DMS79 (cell line): ENCODE measurements around the gene TEX51.

ENCODE experiments used
- DNase-seq: peaks from one replicate; lab custom pipeline; 2025; lab: John Stamatoyannopoulos, UW

The TEX51 gene

DNA sequence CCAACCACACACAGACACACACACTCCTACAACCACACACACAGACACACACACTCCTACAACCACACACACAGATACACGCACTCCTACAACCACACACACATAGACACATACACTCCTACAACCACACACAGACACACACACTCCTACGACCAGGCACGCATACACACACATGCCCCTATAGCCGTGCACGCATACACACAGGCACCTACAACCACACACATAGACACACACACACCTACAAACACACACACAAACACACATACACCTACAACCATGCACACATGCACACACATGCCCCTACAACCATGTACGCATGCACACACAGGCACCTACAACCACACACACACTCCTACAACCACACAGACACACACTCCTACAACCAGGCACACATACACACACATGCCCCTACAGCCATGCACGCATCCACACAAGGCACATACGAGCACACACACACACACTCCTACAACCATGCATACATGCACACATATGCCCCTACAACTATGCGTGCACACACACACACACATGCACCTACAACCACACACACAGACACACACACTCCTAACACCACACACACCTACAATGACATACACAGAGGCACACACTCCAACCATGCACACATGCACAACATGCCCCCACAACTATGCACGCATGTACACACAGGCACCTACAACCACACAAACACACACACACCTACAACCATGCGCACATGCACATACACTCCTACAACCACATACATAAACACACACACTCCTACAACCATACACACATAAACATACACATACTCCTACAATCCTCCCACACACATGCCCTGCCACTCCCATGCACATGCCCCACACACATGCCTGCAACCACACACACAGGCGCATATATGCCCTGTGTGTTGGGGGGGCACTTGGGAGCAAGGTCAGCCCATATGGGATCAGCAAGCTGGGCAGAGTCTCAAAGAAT is 19.1 kb upstream of the TEX51 start:
- no peak for DNase-seq

DNA sequence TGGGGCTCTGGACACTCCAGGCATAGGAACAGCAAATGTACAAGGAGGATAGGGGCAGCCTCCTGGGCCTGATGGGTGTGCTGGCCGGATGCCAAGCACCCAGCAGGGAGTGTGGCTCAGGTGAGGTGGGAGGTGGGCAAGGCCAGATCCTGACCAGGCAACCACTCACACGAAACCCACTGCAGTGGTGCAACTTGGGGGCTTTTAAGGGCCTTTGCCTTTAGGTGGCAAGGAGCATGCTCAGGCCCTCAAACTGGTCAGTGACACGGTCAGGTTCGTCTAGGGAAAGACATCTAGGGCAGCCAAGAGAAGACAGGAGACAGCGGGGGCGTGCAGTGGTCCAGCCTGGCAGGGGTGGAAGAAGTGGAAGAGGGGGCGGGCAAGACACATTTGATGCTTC is 18.4 kb upstream of the TEX51 start:
- no peak for DNase-seq

- no peak for DNase-seq
These were observed 17.9 kb upstream of the TEX51 start for GRCh38 chr2:126880817-126881216.

DNA sequence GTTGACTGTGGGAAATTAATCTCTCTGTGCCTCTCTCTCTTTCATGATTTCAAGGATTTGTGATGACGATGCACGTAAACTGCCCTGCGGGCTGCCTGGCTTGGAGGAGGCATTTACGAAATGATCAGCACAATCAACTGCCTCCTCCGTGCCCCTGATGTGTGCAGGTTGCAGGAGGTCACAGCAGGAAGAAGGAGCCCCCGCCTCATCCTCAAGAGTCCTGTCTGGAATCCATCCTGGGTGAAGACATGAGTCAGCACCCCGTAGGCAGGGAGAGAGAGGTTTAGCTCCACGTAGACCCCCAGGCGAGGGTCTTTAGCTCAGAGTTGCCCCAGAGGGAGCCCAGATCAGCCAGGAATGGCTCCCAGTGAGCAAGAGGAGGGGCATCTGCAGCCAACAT is 17.1 kb upstream of the TEX51 start:
- no peak for DNase-seq

- no peak for DNase-seq
These were observed 16.5 kb upstream of the TEX51 start for GRCh38 chr2:126882181-126882580.

GRCh38 chr2:126882736-126883665 is 15.7 kb upstream of the TEX51 start:
- DNase-seq = no peak

- DNase-seq = no peak
These were observed 15.0 kb upstream of the TEX51 start for GRCh38 chr2:126883666-126884040.

- DNase-seq = no peak
These were observed 13.6 kb upstream of the TEX51 start for GRCh38 chr2:126884861-126885750.

DNA sequence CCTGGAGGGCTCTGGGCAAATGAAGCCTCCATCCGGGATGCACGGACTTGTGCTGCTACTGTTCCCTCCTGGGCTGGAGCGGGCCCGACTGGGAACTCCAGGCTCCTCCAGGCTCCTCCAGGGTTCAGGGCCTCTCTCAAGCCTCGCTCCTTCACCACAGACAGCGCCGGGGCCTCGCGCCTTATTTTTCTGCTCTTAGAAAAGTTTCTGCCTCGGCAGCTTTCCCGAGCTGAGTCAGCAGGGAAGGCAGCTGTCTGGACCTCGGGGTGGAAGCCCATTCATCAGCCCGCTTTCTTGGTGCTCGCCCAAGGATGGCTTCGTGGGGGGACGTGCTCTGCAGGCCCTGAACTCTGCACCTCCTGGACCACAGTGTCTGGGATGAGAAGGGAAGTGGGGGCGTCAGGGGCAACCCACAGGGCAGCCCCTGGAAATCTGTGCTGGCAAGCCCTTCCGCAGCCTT is 12.9 kb upstream of the TEX51 start:
- no peak for DNase-seq

- no peak for DNase-seq
These were observed 12.3 kb upstream of the TEX51 start for GRCh38 chr2:126886211-126886915.

GRCh38 chr2:126886916-126887280 is 11.8 kb upstream of the TEX51 start:
- DNase-seq = no peak

DNA sequence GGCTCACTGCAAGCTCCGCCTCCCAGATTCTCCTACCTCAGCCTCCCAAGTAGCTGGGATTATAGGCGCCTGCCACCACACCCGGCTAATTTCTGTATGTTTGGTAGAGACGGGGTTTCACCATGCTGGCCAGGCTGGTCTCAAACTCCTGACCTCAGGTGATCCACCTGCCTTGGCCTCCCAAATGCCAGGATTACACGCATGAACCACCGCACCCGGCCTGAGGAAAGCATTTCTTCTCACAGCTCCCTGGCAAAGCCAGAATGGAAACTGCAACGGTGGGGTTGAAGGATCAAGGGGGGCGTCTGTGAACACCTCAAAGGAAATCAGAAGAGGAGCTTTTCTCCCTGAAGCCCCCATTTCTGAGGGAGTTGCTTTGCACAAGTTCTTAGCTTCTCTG is 11.2 kb upstream of the TEX51 start:
- no peak for DNase-seq

GRCh38 chr2:126888046-126888445 is 10.6 kb upstream of the TEX51 start:
- no peak for DNase-seq

- DNase-seq = no peak
These were observed 9.6 kb upstream of the TEX51 start for GRCh38 chr2:126889071-126889470.

DNA sequence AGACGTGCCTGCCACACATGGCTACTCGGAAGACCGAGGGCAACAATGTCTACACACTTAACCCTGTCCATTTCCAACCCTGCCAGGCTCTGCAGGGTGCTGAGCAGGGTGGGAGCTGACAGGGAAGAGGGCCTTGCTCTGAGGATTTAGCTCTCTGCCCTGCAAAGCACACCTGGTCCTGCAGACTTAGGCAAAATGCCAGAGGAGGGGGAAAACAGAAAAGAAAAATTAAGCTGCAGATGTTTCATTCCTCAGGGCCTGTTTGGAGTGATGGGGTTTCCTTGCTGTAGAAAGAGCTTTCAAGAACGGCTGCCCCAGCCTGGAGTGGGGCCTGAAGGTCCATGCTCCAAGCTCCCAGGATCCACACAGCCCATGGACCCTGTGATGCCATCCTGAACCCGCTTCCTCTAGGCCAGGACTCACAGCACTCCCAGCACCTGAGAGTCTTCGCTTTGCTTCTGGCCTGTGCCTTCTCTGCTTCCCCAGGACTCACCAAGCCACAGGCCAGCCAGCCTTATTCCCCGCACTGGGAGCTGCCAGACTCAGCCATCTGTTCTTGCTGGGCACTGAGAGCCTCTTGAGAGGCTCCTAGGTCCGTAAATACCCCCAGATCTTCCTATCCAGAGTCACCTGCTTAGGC is 9.1 kb upstream of the TEX51 start:
- DNase-seq = no peak

DNA sequence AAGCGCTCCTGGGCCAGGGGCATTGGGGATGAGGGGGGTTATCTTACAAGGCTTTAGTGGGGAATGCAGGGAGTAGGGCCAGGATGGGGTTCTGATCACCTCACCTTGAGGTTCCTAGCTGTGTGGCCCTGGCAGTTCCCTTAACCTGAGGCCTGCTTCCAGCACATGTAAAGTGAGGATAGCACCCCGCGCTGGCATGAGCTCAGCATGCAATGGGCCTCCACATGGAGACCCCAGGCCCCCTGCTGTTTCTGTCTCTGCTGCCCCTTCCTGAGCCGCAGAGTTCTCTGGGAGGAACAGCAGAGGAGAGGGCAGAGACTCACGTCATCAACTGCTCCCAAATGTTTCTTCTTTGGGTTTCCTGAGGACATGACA is 8.6 kb upstream of the TEX51 start:
- DNase-seq = no peak

DNA sequence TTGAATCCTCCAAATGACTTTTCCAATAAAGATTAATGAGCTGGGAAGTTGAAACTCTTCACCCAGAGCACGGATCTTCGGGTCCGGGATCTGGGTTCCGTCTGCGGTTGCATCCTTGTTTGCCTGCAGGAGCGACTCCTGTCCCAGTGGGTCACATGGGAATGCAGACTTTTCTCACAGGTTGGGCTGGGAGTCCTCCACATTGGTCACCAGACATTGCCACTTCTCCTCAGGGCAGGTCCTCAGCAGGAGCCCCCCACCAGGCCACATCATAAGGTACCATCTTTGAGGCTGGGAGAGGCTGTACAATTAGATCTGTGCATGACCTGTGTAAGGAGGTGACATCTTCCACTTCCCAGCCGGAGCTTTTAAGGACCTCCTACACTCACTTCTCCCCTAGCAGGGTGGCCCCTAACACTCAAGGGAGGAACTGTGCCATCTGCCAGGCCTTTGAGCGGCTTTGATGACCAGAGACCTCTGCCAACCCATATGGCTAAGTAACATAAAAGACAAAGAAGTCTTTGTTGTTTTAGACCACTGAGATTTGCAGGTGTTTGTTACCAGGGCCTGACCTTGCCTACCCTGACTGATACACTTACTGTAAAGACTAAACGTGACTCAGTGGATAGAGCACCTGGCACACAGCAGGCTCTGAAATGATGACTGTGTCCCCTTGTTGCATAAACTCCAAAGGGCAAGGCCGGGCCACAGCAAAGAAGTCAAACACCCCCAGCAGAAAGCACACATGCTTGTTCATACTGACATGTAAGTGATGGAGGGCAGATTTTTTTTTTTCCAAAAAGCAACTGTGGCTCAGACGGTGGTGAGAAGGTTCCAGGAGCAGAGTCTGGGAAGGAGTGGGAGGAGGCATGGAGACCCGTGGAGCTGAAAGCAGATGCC is 7.9 kb upstream of the TEX51 start:
- no peak for DNase-seq

DNA sequence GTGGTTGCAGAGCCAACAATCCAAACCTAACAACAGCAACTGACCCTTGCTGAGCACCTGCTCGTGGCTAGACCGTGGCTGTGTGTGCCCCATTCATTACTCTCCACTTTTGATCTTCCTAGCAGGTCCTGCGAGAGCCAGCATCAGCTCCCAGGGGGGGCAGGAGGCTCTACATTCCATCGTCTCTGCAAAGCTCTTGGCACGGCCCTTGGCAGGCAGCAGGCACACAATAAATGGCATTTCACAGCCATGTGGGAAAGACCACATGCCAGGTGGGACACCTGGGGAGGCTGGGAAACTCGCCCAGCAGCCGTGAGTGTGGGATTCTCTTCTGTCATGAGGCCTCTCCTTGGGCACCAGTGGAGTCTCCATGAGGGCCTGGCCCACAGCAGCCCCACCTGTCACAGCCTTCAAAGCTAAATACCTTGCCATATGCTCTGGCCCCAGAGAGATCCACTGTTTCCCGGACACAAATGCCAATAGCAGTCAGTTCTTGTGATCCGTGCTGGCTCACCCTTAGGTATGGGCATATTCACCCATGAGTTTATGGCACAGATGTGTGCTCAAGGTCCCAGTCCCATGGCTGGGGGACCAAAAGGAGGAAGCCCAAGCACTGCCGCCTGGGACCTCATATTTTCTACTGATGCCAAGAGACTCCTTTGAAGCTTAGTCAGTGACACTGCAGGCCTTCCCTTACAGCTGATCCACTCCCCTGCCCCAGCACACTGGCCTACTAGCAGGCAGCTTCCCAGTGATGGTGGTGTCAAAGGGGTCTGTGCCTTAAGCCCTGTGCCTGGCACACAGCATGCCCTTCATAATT is 6.8 kb upstream of the TEX51 start:
- DNase-seq = no peak

DNA sequence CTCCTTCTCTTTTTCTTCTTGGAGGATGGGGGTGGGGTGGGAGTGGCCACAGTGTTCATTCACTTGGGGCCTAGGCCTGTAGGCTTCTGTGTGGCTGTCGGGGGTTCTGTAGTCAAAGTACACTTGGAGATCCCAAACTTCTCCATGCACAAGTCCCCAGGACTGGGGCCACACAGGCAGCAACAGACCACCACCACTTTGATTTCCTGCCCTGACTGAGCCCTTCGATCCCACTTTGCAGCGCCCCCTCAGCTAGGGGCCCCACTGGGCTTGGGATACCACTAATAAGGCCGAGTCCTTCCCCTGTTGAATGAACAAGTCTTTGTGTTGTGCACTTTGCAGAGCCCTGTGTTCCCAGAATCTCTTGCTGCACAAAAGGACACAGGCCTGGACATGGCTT is 5.5 kb upstream of the TEX51 start:
- DNase-seq = no peak
